ENCODE data around the gene CLCN6. TPM values are rescaled to one million over a fixed set of nuclear protein-coding genes. Genes with fewer than 3 reads are reported as not detected.

The CLCN6 gene
- total RNA-seq, 2 donors from 2014 or later, result 13.4 to 45.0 TPM

GRCh38 chr1:11772458-11772857 is 33.5 kb upstream of the CLCN6 start:
- Histone ChIP-seq H3K9me3 (no peaks in the 10 kb centered on the region), H3K27ac (no peak overlapping the region), H3K36me3 (no peaks in the 10 kb centered on the region), H3K27me3 (replicated peaks; ENCODE audit: insufficient read depth) (no peaks in the 10 kb centered on the region), H3K4me1 (replicated peaks) (no peaks in the 10 kb centered on the region), H3K4me3 (no peak overlapping the region)
- TF ChIP-seq POLR2AphosphoS5 (IDR thresholded peaks at IDR 0.05) (no peak), CTCF (IDR thresholded peaks at IDR 0.05) (no peak), POLR2A (IDR thresholded peaks at IDR 0.05) (no peak)
- intact Hi-C loops (cut with DNase I), result no loop called here
- DNase-seq (ENCODE audit: low spot score), result no peak
- WGBS, result 51% methylated on average over 5 of the region's 5 CpGs

GRCh38 chr1:11774753-11775152 is 31.2 kb upstream of the CLCN6 start:
- 94% methylated on average over 9 of the region's 9 CpGs for WGBS
- intact Hi-C loops (cut with DNase I), result no loop called here

GRCh38 chr1:11777658-11778322 is 28.2 kb upstream of the CLCN6 start:
- DNase-seq (ENCODE audit: low spot score), result no peak
- no peak for TF ChIP-seq POLR2AphosphoS5 (IDR thresholded peaks at IDR 0.05)
- no peak for TF ChIP-seq CTCF (IDR thresholded peaks at IDR 0.05)
- no peak for TF ChIP-seq POLR2A (IDR thresholded peaks at IDR 0.05)
- no peak overlapping the region for H3K4me3 ChIP-seq
- intact Hi-C loops (cut with DNase I), result no loop called here
- no peak overlapping the region for H3K27ac ChIP-seq
- H3K27me3 ChIP-seq (replicated peaks; ENCODE audit: insufficient read depth), result no peaks in the 10 kb centered on the region
- WGBS, result 90% methylated on average over 8 of the region's 8 CpGs
- H3K9me3 ChIP-seq, result no peaks in the 10 kb centered on the region
- no peaks in the 10 kb centered on the region for H3K36me3 ChIP-seq
- H3K4me1 ChIP-seq (replicated peaks), result no peaks in the 10 kb centered on the region

More at GRCh38 chr1:11774753-11775152, 31.2 kb upstream of the CLCN6 start:
- TF ChIP-seq POLR2A (IDR thresholded peaks at IDR 0.05) (no peak), CTCF (IDR thresholded peaks at IDR 0.05) (no peak), POLR2AphosphoS5 (IDR thresholded peaks at IDR 0.05) (no peak)
- H3K4me1 ChIP-seq (replicated peaks), result no peaks in the 10 kb centered on the region
- no peaks in the 10 kb centered on the region for H3K36me3 ChIP-seq
- no peaks in the 10 kb centered on the region for H3K27me3 ChIP-seq (replicated peaks; ENCODE audit: insufficient read depth)
- H3K27ac ChIP-seq, result no peak overlapping the region
- no peak overlapping the region for H3K4me3 ChIP-seq
- H3K9me3 ChIP-seq, result no peaks in the 10 kb centered on the region
- no peak for DNase-seq (ENCODE audit: low spot score)

GRCh38 chr1:11778336-11778735 is 27.7 kb upstream of the CLCN6 start:
- no peak overlapping the region for H3K27ac ChIP-seq
- WGBS, result 94% methylated on average over 9 of the region's 9 CpGs
- no peaks in the 10 kb centered on the region for H3K27me3 ChIP-seq (replicated peaks; ENCODE audit: insufficient read depth)
- H3K4me1 ChIP-seq (replicated peaks), result no peaks in the 10 kb centered on the region
- intact Hi-C loops (cut with DNase I), result no loop called here
- H3K9me3 ChIP-seq, result no peaks in the 10 kb centered on the region
- H3K4me3 ChIP-seq, result no peak overlapping the region
- TF ChIP-seq POLR2AphosphoS5 (IDR thresholded peaks at IDR 0.05) (no peak), CTCF (IDR thresholded peaks at IDR 0.05) (no peak), POLR2A (IDR thresholded peaks at IDR 0.05) (no peak)
- no peak for DNase-seq (ENCODE audit: low spot score)
- no peaks in the 10 kb centered on the region for H3K36me3 ChIP-seq

Data from prostate gland (tissue), 2 donors.